ENCODE results near the gene EPN1. TPM values are rescaled to one million over a fixed set of nuclear protein-coding genes. Genes with fewer than 3 reads are reported as not detected.
A peak's percentile ranks its signal among the peaks of the same experiment; 100 is the strongest.

EPN1 gene
- total and polyA plus RNA-seq, 2 of the 8 experiments (the other 6 are each of a cell fraction or from before 2014, with no cell fraction given) = 49.6 to 200 TPM

DNA sequence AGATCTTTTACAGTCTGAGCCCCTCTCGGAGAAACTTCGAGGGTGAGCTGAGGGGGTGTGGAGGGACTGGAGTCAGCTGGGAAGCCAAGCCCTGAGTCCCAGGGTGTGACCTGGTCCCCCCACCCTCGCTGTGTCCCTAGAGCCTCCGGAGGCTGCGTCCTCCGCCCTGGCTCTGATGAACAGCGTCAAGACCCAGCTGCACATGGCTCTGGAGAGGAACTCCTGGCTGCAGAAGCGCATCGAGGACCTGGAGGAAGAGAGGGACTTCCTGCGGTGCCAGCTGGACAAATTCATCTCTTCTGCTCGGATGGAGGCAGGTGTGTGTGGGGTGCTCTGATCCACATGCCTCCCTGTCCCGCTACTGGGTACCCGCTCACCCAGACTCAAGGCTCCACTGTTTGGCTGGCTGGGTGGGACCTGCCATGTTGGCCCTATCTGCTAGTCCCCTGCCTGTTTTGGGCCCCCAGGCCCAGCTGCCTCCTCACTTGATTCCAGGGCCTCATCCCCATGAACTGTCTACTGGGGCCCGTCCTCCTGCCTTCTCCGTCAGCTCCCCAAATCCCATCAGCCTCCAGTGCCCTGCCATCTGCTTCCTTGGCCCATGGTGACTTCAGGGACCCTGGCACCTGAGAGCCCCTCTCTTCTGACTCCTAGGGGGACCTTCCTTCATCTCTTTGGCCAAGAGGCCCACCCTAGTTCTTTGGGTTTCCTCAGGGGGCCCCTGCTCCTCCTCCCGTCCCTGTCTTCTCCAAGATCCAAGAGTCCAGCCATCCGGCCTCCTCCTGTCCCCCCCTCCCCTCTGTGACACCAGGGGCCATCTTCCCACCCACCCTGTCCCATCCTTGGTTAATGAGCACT lies 25.5 kb upstream of the EPN1 start:
- no peak overlapping the region for H2BK15ac ChIP-seq (ENCODE audit: low read length)
- H3K4me2 ChIP-seq (ENCODE audit: insufficient read depth in 1 of 2, low read depth in 2 of 2, low read length in 2 of 2) = peak overlapping the region in 1 of 2 experiments; percentile 78; a peak in 2 of 4 replicates
- CTCF ChIA-PET (ENCODE audit: partially characterized antibody) = interaction anchor here (0.6 to 6.9 kb wide), 4 partner anchors 12 to 25 kb away, joined by 3 to 56 read pairs (median 16); no protein-coding TSS in a partner anchor
- H2BK120ac ChIP-seq (replicated peaks; ENCODE audit: low read depth, low read length) = no peak overlapping the region
- H3K27me3 ChIP-seq (replicated peaks in 1 of 4; ENCODE audit: control insufficient read depth in 3 of 4, extremely low read depth in 1 of 4, insufficient read depth in 3 of 4, low read length in 3 of 4) = no peaks in the 10 kb centered on the region
- no peak overlapping the region for H4K5ac ChIP-seq (ENCODE audit: insufficient read length, low read depth, low read length)
- H3K27ac ChIP-seq (ENCODE audit: low read depth, low read length) = no peak overlapping the region
- peaks cover 0 to 4% of the 10 kb centered on the region in 2 experiments for H4K20me1 ChIP-seq (replicated peaks in 1 of 2; ENCODE audit: control insufficient read depth in 1 of 2, insufficient read depth in 2 of 2, low read length in 2 of 2)
- peaks cover 0 to 10% (median 5%) of the 10 kb centered on the region in 4 experiments; a peak in 6 of 7 replicates for H3K4me1 ChIP-seq (replicated peaks in 1 of 4; ENCODE audit: control insufficient read depth in 3 of 4, insufficient read depth in 4 of 4, low read length in 3 of 4)
- no peak for DNase-seq (ENCODE audit: low read depth in 1 of 2, low spot score in 2 of 2)
- no peak overlapping the region for H4K91ac ChIP-seq (replicated peaks; ENCODE audit: insufficient read length, low read length)
- peak overlapping the region; percentile 63 for H4K8ac ChIP-seq (ENCODE audit: extremely low read depth, insufficient read depth, low read length)
- POLR2A ChIA-PET (ENCODE audit: partially characterized antibody) = interaction anchor here (0.7 to 9.2 kb wide), 8 partner anchors 7 to 242 kb away, joined by 3 to 96 read pairs (median 4); partner anchors contain the start of genes UBE2S, ZNF580 and ZNF865
- no peak overlapping the region for H2BK20ac ChIP-seq (ENCODE audit: low read length)
- H2AFZ ChIP-seq (ENCODE audit: low read length) = no peak overlapping the region
- no peaks in the 10 kb centered on the region for H3K9me3 ChIP-seq (ENCODE audit: insufficient read depth in 2 of 2, low read depth in 1 of 2, low read length in 1 of 2)
- H3K36me3 ChIP-seq (ENCODE audit: control insufficient read depth in 2 of 4, insufficient read depth in 4 of 4, low read length in 3 of 4) = peaks cover 7 to 13% (median 11%) of the 10 kb centered on the region in 4 experiments
- H3K14ac ChIP-seq (ENCODE audit: insufficient read length) = no peak overlapping the region
- no peak overlapping the region for H3K56ac ChIP-seq (replicated peaks; ENCODE audit: insufficient read length, low read depth, low read length)
- H3K4me3 ChIP-seq (ENCODE audit: extremely low read depth in 1 of 4, insufficient read depth in 2 of 4, low read depth in 3 of 4, low read length in 4 of 4) = no peak overlapping the region
- no peak overlapping the region for H3K18ac ChIP-seq (ENCODE audit: extremely low read depth, low read length)
- H3K79me2 ChIP-seq (ENCODE audit: control insufficient read depth in 1 of 2, insufficient read depth in 2 of 2, low read length in 2 of 2) = peaks cover 0 to 13% of the 10 kb centered on the region in 2 experiments; a peak in 3 of 4 replicates
- peaks cover 11% of the 10 kb centered on the region for H3K23me2 ChIP-seq (ENCODE audit: low read depth, low read length)
- no peak overlapping the region for H3K9ac ChIP-seq (replicated peaks in 1 of 4; ENCODE audit: extremely low read depth in 1 of 4, low read depth in 3 of 4, low read length in 3 of 4)
- peaks cover 10% of the 10 kb centered on the region for H3K79me1 ChIP-seq (ENCODE audit: low read depth, low read length)
- TF ChIP-seq CTCF (IDR thresholded peaks at IDR 0.05; ENCODE audit: control extremely low read depth in 1 of 3, insufficient read depth in 1 of 3, low read depth in 1 of 3, low read length in 3 of 3) (no peak), MAFK (IDR thresholded peaks at IDR 0.05; ENCODE audit: low read depth, low read length) (no peak), CTBP2 (IDR thresholded peaks at IDR 0.05; ENCODE audit: borderline replicate concordance, insufficient read depth, insufficient read length, low read length) (no peak)
- H3K23ac ChIP-seq (ENCODE audit: insufficient read length) = no peak overlapping the region
- H3K4ac ChIP-seq (replicated peaks; ENCODE audit: insufficient read length, low read depth, low read length) = no peak overlapping the region
- H2BK5ac ChIP-seq (ENCODE audit: low read depth, low read length) = no peak overlapping the region
- WGBS, 2 experiments (ENCODE audit: extremely low coverage in 1 of 2, insufficient coverage in 1 of 2, insufficient read length in 1 of 2, insufficient replicate concordance in 2 of 2, low coverage in 1 of 2, low lambda C conversion rate in 2 of 2, missing lambda C conversion rate in 1 of 2) = 94% methylated on average over 15 of the region's 17 CpGs; no CpG with 5 or more reads in 1 of the 2 experiments
- no peak overlapping the region for H2BK12ac ChIP-seq (ENCODE audit: low read depth, low read length)
- no peak overlapping the region for H2AK5ac ChIP-seq (ENCODE audit: low read depth, low read length)
- FAIRE-seq = no peak

Measured in H1 (cell line).